HEK293 (cell line): ENCODE data around the gene PRDM15.

ENCODE experiments used
- ZNF169 ChIP-seq: fragments of 450-650 bp; formaldehyde crosslinking; IDR thresholded peaks from 2 replicates; pipeline ENCODE4 v1.5.1; 2016; ENCODE audit warnings: missing biosample characterization, missing genetic modification characterization
- TF ChIP-seq, protein P1 (sequence below): fragments of 450-650 bp; formaldehyde crosslinking; IDR thresholded peaks from 2 replicates; pipeline ENCODE4 v1.5.1; 2016; ENCODE audit warnings: missing biosample characterization, missing genetic modification characterization

GRCh38 chr21:41871293-41872030 lies 7.7 kb downstream of the PRDM15 start:
- TF ChIP-seq, protein P1, sequence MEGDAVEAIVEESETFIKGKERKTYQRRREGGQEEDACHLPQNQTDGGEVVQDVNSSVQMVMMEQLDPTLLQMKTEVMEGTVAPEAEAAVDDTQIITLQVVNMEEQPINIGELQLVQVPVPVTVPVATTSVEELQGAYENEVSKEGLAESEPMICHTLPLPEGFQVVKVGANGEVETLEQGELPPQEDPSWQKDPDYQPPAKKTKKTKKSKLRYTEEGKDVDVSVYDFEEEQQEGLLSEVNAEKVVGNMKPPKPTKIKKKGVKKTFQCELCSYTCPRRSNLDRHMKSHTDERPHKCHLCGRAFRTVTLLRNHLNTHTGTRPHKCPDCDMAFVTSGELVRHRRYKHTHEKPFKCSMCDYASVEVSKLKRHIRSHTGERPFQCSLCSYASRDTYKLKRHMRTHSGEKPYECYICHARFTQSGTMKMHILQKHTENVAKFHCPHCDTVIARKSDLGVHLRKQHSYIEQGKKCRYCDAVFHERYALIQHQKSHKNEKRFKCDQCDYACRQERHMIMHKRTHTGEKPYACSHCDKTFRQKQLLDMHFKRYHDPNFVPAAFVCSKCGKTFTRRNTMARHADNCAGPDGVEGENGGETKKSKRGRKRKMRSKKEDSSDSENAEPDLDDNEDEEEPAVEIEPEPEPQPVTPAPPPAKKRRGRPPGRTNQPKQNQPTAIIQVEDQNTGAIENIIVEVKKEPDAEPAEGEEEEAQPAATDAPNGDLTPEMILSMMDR (tag by site-specific recombination) = no peak
- no peak for TF ChIP-seq ZNF169 (tag by site-specific recombination)
